Esophagus (tissue), 2 donors: ENCODE results near the gene HBEGF. TPM values are rescaled to one million over a fixed set of nuclear protein-coding genes. Genes with fewer than 3 reads are reported as not detected.

Experiments used
- H3K27ac ChIP-seq, 2 donors: one replicate each; pipeline ENCODE4 v1.5.1; 2013; ENCODE audit warnings: low read depth in 2 of 2, mild to moderate bottlenecking in 2 of 2, inconsistent platforms in 1 of 2, low read length in 1 of 2, moderate library complexity in 1 of 2
- H3K27me3 ChIP-seq, 2 donors: one replicate each; pipeline ENCODE4 v1.6.1; 2013; ENCODE audit warnings: low read length in 2 of 2, control low read depth in 1 of 2, mild to moderate bottlenecking in 1 of 2; ENCODE audit not compliant: insufficient read depth in 2 of 2, control insufficient read depth in 1 of 2
- H3K36me3 ChIP-seq, 2 donors: one replicate each; pipeline ENCODE4 v1.6.1; 2013; ENCODE audit warnings: low read length in 1 of 2; ENCODE audit not compliant: control insufficient read depth in 2 of 2, insufficient read depth in 2 of 2
- H3K4me1 ChIP-seq, 2 donors: one replicate each; pipeline ENCODE4 v1.6.1; 2013; ENCODE audit warnings: low read length in 1 of 2; ENCODE audit not compliant: control insufficient read depth in 2 of 2, insufficient read depth in 2 of 2
- H3K4me3 ChIP-seq, 2 donors: one replicate each; pipeline ENCODE4 v1.5.1; 2013; ENCODE audit warnings: low read length in 2 of 2, mild to moderate bottlenecking in 2 of 2, low read depth in 1 of 2, moderate library complexity in 1 of 2
- H3K9me3 ChIP-seq, 2 donors: one replicate each; pipeline ENCODE4 v1.6.1; 2013; ENCODE audit warnings: mild to moderate bottlenecking in 2 of 2, low read depth in 1 of 2, low read length in 1 of 2, moderate library complexity in 1 of 2; ENCODE audit not compliant: control insufficient read depth in 2 of 2, insufficient read depth in 1 of 2
- WGBS, 2 donors: extraction: QIAGEN DNeasy Blood & Tissue Kit; methylation state at CpG; one replicate each; pipeline ENCODE4 v1.1.7; 2013; 5-methylcytosine and 5-hydroxymethylcytosine counted together
- polyA plus RNA-seq, 2 donors: library from polyadenylated mRNA; stranded (reverse); fragments of 200-250 nt; gene quantifications; one replicate each; pipeline ENCODE4 v1.2.3, GENCODE V29; 2013
- donor health status: healthy with polysubstance abuse.
- donor health status: Bipolar disorder and iron deficiency.

HBEGF gene
- polyA plus RNA-seq, 2 donors: 9.3 to 23.5 TPM

DNA sequence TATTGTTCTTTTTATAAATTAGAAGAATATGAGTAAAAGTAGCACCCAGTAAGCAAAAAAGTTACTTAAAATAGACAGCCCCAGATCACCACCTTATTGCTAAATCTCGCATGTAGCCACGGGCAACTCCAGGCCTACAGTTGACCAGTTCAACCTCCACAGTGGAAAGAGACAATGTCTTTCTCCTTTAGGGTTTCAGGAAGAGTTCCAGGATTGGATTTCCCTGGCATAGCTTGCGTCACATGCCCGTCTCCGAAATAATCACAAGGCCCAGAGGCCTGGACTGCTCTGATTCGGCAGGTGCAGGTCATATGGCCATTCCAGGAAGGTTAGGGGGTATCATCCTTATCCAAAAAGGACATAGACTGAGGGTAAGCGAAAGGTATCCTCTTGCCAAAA lies 33.6 kb downstream of the HBEGF start:
- H3K36me3 ChIP-seq: no peaks in the 10 kb centered on the region
- no peaks in the 10 kb centered on the region for H3K9me3 ChIP-seq
- 73 to 84% methylated on average over 7 of the region's 7 CpGs for WGBS, 2 donors
- H3K27ac ChIP-seq: peak overlapping the region in 1 of 2 donors; percentile 11
- no peaks in the 10 kb centered on the region for H3K4me1 ChIP-seq
- no peak overlapping the region for H3K4me3 ChIP-seq
- H3K27me3 ChIP-seq: no peaks in the 10 kb centered on the region

DNA sequence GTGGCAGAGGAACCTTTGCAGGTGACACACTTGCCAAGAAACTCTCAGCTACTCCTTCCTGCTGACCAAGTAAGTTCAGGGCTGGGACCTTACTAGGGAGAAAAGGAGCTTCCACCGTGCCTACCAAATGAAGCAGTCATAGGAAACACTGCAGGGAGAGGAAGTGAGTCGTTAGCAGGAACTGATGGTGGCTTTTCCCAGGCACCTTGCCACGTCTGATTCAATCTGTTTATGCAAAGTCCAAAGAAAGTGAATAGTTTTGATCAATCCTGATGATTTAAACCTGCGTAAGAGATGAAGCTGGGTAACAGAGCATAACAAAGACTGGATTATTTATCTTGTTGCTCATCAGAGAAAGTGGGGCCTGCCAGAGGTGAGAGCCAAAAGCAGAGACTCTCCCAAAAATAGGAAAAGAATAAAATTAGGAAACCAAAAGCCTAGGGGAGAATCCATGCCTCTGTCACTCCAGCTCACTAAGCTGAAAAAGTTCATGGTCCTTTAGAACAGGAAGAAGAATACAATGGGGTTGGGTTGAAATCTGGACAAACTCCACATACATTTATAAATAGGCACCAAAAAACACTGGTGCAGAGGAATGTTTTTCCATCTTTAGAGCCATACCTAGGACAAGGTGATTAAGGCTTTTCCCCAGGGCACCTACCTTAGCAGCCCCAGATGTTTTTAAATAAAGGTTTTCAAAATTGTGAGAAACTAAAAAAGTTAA lies 34.2 kb downstream of the HBEGF start:
- Histone ChIP-seq H3K36me3 (no peaks in the 10 kb centered on the region), H3K4me3 (no peak overlapping the region), H3K9me3 (no peaks in the 10 kb centered on the region), H3K27ac (peak overlapping the region; percentile 54 to 86), H3K27me3 (no peaks in the 10 kb centered on the region), H3K4me1 (no peaks in the 10 kb centered on the region)
- WGBS, 2 donors: 9 to 18% methylated on average over 4 of the region's 4 CpGs

DNA sequence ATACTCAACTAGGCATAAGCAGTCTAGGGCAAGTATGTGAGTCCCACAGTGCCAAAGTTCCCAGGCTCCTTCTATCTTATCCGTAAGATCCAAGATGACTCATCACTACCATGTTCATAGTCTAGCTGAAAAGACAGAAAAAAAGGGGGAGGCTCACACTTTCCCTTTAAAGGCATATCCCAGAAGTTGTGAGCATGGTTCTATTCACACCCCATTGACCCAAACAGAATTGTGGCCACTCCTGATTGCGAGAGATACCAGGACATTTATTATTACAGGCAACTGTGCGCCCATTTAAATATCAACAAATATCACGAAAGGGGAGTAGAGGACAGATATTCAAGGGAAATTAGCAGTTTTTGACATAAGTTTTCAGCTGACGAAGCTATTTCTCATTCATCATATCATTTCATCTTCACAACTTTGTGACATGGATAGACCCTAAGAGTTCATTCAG lies 35.4 kb downstream of the HBEGF start:
- WGBS, 2 donors: 81 to 83% methylated on average over 5 of the region's 5 CpGs
- Histone ChIP-seq H3K36me3 (no peaks in the 10 kb centered on the region), H3K4me1 (no peaks in the 10 kb centered on the region), H3K27ac (no peak overlapping the region), H3K4me3 (no peak overlapping the region), H3K27me3 (no peaks in the 10 kb centered on the region), H3K9me3 (no peaks in the 10 kb centered on the region)

DNA sequence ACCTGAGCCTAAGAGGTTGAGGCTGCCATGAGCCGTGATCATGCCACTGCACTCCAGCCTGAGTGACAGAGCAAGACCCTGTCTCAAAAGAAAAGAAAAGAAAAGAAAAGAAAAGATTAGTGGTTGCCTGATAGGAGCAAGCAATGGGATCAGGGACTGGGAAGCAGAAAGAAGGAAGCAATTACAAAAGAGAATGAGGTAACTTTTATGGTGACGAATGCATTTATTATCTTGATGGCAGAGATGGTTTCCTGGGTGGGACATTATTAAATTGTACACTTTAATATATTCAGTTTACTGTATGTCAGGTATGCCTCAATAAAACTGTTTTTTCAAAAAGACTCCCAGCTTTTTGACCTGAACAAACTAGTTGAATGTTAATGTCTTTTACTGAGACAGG lies 36.0 kb downstream of the HBEGF start:
- 79 to 82% methylated on average over 2 of the region's 2 CpGs for WGBS, 2 donors
- no peak overlapping the region for H3K27ac ChIP-seq
- no peaks in the 10 kb centered on the region for H3K4me1 ChIP-seq
- H3K36me3 ChIP-seq: no peaks in the 10 kb centered on the region
- H3K27me3 ChIP-seq: no peaks in the 10 kb centered on the region
- no peak overlapping the region for H3K4me3 ChIP-seq
- H3K9me3 ChIP-seq: no peaks in the 10 kb centered on the region

DNA sequence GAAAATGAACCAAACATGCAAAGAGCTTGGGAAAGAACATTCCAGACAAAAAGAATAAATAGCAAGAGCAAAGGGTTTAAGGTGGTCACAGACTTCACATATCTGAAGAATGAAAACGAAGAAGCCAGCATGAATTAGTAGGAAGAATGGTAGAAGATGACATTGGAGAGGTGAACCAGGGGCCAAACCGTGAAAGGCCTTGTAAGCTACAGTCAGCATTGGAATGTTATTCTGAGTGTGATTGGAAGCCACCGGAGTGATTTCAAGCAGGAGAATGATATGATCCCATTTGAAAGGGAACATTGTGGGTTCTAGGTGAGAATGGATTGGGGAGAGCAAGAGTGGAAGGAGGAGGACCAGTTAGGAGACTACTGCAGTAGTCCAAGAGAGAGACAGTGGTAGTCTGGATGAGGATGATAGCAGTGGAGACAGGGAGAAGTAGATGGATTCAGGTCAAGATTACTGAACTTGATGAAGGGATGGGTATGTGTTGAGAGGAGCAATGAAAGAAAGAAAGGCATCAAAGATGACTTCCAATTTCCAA lies 36.6 kb downstream of the HBEGF start:
- H3K36me3 ChIP-seq: no peaks in the 10 kb centered on the region
- 90 to 91% methylated on average over 3 of the region's 3 CpGs for WGBS, 2 donors
- H3K27me3 ChIP-seq: no peaks in the 10 kb centered on the region
- no peaks in the 10 kb centered on the region for H3K9me3 ChIP-seq
- no peaks in the 10 kb centered on the region for H3K4me1 ChIP-seq
- H3K27ac ChIP-seq: no peak overlapping the region
- H3K4me3 ChIP-seq: no peak overlapping the region

DNA sequence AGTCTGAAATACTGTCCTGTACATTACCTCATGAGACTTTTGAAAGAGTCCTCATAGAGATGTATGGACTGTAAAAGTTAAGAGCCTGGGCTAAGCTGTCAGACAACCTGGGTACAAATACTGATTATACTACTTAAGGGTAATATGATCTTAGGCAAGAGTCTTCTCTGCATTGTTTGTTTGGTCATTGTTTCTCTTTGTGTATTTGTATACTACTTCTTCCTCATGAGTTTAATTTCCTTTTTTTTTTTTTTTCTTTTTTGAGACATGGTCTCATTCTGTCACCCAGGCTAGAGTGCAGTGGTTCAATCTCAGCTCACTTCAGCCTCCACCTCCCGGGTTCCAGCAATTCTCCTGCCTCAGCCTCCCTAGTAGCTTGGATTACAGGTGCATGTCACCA lies 40.9 kb downstream of the HBEGF start:
- no peak overlapping the region for H3K4me3 ChIP-seq
- no peaks in the 10 kb centered on the region for H3K36me3 ChIP-seq
- H3K27me3 ChIP-seq: no peaks in the 10 kb centered on the region
- no peak overlapping the region for H3K27ac ChIP-seq
- H3K4me1 ChIP-seq: no peaks in the 10 kb centered on the region
- whole genome bisulfite sequencing, 2 donors: 86 to 89% methylated on average over 1 of the region's 1 CpG
- H3K9me3 ChIP-seq: no peaks in the 10 kb centered on the region

DNA sequence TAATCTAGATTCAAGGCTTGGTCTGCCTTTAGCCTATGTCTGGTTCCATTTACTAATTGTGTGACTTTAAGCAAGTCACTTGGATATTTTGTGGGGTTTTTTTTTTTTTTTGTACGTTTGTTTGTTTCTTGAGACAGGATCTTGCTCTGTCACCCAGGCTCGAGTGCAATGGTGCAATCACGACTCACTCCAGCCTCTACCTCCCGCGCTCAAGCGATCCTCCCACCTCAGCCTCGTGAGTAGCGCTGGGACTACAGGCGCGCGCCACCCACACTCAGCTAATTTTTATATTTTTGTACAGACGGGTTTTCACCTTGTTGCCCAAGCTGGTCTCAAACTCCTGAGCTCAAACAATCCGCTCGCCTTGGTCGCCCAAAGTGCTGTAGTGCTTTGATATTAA lies 42.4 kb downstream of the HBEGF start:
- 88 to 90% methylated on average over 15 of the region's 15 CpGs for WGBS, 2 donors
- Histone ChIP-seq H3K36me3 (no peaks in the 10 kb centered on the region), H3K27me3 (no peaks in the 10 kb centered on the region), H3K4me3 (no peak overlapping the region), H3K4me1 (no peaks in the 10 kb centered on the region), H3K27ac (no peak overlapping the region), H3K9me3 (no peaks in the 10 kb centered on the region)

DNA sequence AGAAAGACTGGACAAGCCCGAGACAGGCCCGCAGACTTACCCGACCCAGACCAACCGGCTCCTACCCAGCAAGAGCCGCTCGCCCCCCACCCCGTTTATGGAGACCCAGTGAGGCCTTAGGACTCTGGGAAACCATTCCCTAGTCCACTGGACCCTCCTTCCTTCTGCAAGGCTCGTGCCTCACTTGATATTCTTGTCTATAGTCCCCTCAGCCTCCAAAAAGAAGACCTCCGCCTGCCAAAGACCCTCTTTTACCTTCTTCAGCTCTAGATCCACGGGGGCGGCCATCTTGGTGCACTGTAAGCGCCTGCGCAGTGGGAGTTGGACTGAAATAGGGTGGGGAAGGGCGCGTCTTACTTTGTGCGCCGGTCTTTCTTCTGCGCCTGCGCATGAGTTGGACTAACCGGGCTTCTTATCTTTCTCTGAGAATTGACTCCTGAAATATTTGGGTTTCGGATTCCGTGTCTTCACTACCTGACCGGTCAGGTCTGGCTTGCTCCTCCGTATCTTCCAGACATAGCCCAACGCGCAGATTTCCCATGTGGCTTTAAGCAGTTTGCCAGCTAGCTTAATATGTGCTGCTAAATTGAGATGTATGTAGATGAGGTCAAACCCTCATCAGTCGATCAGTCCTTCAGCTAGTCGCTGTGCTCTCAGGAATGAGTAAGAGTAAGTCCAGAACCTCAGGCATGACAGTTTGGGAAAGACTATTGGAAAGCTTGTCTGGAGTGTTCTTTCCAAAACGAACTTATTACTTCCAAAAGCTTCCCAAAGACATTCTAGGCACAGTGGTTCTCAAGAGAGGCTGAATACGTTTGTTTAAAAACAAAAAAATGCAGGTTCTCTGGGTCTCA lies 43.4 kb downstream of the HBEGF start, which contains the start of gene PFDN1:
Gene PFDN1 (minus strand): TSS at position 316 of the 854 bp plus-strand sequence. CDS start 28 bp downstream, at position 288.
- peak within 1 kb of the TSS; percentile 71 to 97 for H3K4me3 ChIP-seq
- WGBS, 2 donors: 1 to 2% methylated on average over 30 of the region's 30 CpGs
- no peaks in the 10 kb centered on the region for H3K9me3 ChIP-seq
- H3K27me3 ChIP-seq: no peaks in the 10 kb centered on the region
- H3K27ac ChIP-seq: peak within 1 kb of the TSS; percentile 84 to 95
- H3K36me3 ChIP-seq: no peaks in the 10 kb centered on the region
- no peaks in the 10 kb centered on the region for H3K4me1 ChIP-seq

DNA sequence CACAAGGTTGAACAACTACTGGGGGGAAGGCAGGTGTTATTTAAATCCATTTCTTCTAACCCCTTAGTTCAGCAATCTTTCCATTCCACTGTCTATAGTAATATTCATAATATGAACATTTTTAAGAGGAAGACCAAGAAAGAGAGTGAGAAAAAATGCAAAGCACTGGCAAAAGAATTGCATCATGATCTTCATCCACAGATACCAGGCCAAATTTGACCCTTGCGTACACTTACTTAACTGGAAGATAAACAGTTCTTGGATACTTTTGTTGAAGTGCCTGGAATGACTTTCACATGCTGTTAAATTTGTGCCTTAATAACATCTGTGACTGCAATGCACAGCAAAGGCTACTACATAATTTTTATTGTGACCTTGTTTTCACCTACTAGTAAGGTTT lies 45.3 kb downstream of the HBEGF start:
- Histone ChIP-seq H3K4me1 (no peaks in the 10 kb centered on the region), H3K9me3 (no peaks in the 10 kb centered on the region), H3K27me3 (no peaks in the 10 kb centered on the region), H3K36me3 (no peaks in the 10 kb centered on the region), H3K27ac (no peak overlapping the region), H3K4me3 (no peak overlapping the region)
- WGBS, 2 donors: 91 to 97% methylated on average over 1 of the region's 1 CpG
